Keratinocyte (primary cell): ENCODE data around the gene TRIP13. TPM values are rescaled to one million over a fixed set of nuclear protein-coding genes. Genes with fewer than 3 reads are reported as not detected.

Experiments used
- DNase-seq: peaks from one replicate; pipeline ENCODE4 v3.0.0-alpha.2; 2011; ENCODE audit warnings: low read depth, missing footprints, low spot score
- FAIRE-seq: peaks from 2 replicates; lab custom pipeline; 2011; peaks lifted over from hg19 to GRCh38; lab: Jason Lieb, UNC
- H2AFZ ChIP-seq: 2 replicates; pipeline ENCODE4 v1.6.0; 2012; ENCODE audit warnings: low read length, control low read depth, inconsistent platforms; ENCODE audit not compliant: control insufficient read depth
- H3K27ac ChIP-seq: 2 replicates; pipeline ENCODE4 v1.5.1; 2011; ENCODE audit warnings: low read length; ENCODE audit not compliant: control insufficient read depth, insufficient read depth
- H3K27me3 ChIP-seq: 3 replicates; pipeline ENCODE4 v1.6.0; 2011; ENCODE audit warnings: low read length; ENCODE audit not compliant: control insufficient read depth, insufficient read depth; ENCODE audit errors: extremely low read depth
- H3K36me3 ChIP-seq, 2 experiments: 2 replicates in 1 of 2; 3 replicates in 1 of 2; pipeline ENCODE4 v1.5.1; 2011; ENCODE audit warnings: low read length in 2 of 2, mild to moderate bottlenecking in 1 of 2; ENCODE audit not compliant: control insufficient read depth in 2 of 2, insufficient read depth in 2 of 2; ENCODE audit errors: extremely low read depth in 1 of 2
- H3K4me1 ChIP-seq: 3 replicates; pipeline ENCODE4 v1.5.1; 2011; ENCODE audit warnings: low read length; ENCODE audit not compliant: control insufficient read depth, insufficient read depth; ENCODE audit errors: extremely low read depth
- H3K4me2 ChIP-seq: 3 replicates; pipeline ENCODE4 v1.6.0; 2011; ENCODE audit warnings: low read depth, low read length; ENCODE audit not compliant: control insufficient read depth, insufficient read depth; ENCODE audit errors: extremely low read depth
- H3K4me3 ChIP-seq, 3 experiments: fragments of 200-600 bp in 1 of 3; sonication (generic) in 1 of 3; 2 replicates in 2 of 3; 3 replicates in 1 of 3; pipeline ENCODE4 v1.5.1; 2011 to 2016; ENCODE audit warnings: low read length in 3 of 3, mild to moderate bottlenecking in 3 of 3, control low read depth in 2 of 3, inconsistent platforms in 1 of 3, low read depth in 1 of 3, mixed read lengths in 1 of 3, mixed run types in 1 of 3, moderate library complexity in 1 of 3; ENCODE audit not compliant: control insufficient read depth in 2 of 3, insufficient read depth in 2 of 3; ENCODE audit errors: extremely low read depth in 1 of 3
- H3K79me2 ChIP-seq: 2 replicates; pipeline ENCODE4 v1.6.0; 2012; ENCODE audit warnings: low read length; ENCODE audit not compliant: control insufficient read depth, insufficient read depth
- H3K9ac ChIP-seq: 3 replicates; pipeline ENCODE4 v1.6.0; 2011; ENCODE audit warnings: low read length; ENCODE audit not compliant: control insufficient read depth, insufficient read depth; ENCODE audit errors: extremely low read depth
- H3K9me1 ChIP-seq: 3 replicates; pipeline ENCODE4 v1.6.0; 2011; ENCODE audit warnings: low read length; ENCODE audit not compliant: control insufficient read depth, insufficient read depth; ENCODE audit errors: extremely low read depth
- H3K9me3 ChIP-seq: 2 replicates; pipeline ENCODE4 v1.5.1; 2012; ENCODE audit warnings: low read depth, low read length; ENCODE audit not compliant: control insufficient read depth
- H4K20me1 ChIP-seq: 3 replicates; pipeline ENCODE4 v1.6.0; 2011; ENCODE audit warnings: low read length; ENCODE audit not compliant: control insufficient read depth, insufficient read depth; ENCODE audit errors: extremely low read depth
- EZH2 ChIP-seq: IDR thresholded peaks from one replicate; pipeline ENCODE4 v1.6.1; 2012; ENCODE audit warnings: inconsistent platforms, mild to moderate bottlenecking, low read length, moderate library complexity
- dilution Hi-C: fragments of 300-500 bp; cut with MboI; formaldehyde crosslinking; loops from one replicate; pipeline ENCODE4 v1.7.0; 2020; ENCODE audit warnings: low sequenced_read_pairs; ENCODE audit not compliant: extremely low pct_ligation_motif_present
- polyA plus RNA-seq, 5 experiments: library from polyadenylated mRNA; depleted of rRNA in 3 of 5; stranded (reverse) in 3 of 5; stranded (forward) in 1 of 5; unstranded in 1 of 5; fragments of >200 nt; gene quantifications; 1 replicate in 1 of 5; 2 replicates in 3 of 5; 3 replicates in 1 of 5; pipeline versions ENCODE4 v1.2.1 to v1.2.3, GENCODE V29; 2011 to 2012; ENCODE audit warnings: missing spikeins in 2 of 5, low read depth in 1 of 5, low replicate concordance in 1 of 5
- TF ChIP-seq, protein P1 (sequence below), 3 experiments: IDR thresholded peaks in 1 of 3; conservative IDR thresholded peaks in 1 of 3; optimal IDR thresholded peaks in 1 of 3; 2 replicates in 2 of 3; 3 replicates in 1 of 3; pipeline versions ENCODE3 to v1.5.1; 2011; ENCODE audit warnings: low read length in 3 of 3, mild to moderate bottlenecking in 3 of 3, moderate library complexity in 2 of 3, control low read depth in 1 of 3, inconsistent platforms in 1 of 3; ENCODE audit not compliant: insufficient read depth in 2 of 3; ENCODE audit errors: extremely low read depth in 1 of 3

Gene TRIP13
- polyA plus RNA-seq, 1 donor (not counting 4 experiments of a cell fraction or from before 2014, with no cell fraction given): 37.8 TPM

DNA sequence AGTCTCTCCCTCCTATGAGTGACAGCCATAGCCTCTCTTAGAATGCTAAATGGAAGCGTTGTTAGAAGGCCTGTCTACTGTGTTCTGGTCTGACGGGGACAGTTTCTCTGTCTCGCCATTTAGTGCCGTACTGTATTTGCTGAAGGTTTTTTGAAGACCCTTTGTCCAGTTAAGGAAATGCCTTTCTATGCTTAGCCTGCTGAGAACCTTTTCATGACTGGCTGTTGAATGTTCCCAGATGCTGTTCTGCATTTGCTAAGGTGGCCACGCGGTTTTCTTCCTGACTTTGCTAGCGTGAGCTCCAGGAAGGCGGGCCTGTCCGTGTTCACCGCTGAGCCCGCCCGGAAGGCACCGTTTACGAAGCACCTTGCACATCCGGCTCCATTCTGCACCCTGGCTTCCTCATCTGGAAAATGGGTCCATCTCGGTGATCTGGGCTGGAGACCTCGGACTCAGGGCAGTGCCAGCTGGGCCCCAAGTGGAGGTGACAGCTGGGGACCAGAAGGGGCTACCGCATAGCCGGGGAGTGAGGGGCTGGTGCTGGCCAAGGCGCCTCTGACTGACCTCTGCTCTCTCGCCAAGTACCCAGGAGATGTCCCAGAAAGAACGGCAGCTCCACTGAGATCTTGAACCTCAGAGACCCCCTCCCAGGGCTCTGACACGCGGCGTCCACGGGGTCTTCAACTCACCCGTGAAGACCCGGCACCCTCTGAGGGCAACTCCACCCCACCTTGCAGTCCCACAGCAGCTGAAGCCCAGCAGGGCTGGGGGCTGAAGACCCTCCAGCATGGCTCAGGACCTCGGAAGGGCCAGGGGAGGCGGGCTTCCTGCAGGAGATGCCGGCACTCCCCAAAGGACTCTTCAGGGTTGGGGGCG lies 63.4 kb downstream of the TRIP13 start:
- no peaks in the 10 kb centered on the region for H3K9me1 ChIP-seq
- H3K27me3 ChIP-seq: peaks cover 9% of the 10 kb centered on the region
- peaks cover 10% of the 10 kb centered on the region for H3K4me1 ChIP-seq
- TF ChIP-seq, protein P1, sequence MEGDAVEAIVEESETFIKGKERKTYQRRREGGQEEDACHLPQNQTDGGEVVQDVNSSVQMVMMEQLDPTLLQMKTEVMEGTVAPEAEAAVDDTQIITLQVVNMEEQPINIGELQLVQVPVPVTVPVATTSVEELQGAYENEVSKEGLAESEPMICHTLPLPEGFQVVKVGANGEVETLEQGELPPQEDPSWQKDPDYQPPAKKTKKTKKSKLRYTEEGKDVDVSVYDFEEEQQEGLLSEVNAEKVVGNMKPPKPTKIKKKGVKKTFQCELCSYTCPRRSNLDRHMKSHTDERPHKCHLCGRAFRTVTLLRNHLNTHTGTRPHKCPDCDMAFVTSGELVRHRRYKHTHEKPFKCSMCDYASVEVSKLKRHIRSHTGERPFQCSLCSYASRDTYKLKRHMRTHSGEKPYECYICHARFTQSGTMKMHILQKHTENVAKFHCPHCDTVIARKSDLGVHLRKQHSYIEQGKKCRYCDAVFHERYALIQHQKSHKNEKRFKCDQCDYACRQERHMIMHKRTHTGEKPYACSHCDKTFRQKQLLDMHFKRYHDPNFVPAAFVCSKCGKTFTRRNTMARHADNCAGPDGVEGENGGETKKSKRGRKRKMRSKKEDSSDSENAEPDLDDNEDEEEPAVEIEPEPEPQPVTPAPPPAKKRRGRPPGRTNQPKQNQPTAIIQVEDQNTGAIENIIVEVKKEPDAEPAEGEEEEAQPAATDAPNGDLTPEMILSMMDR (optimal IDR thresholded peaks at IDR 0.05 in 1 of 3, IDR thresholded peaks at IDR 0.05 in 1 of 3, conservative IDR thresholded peaks at IDR 0.05 in 1 of 3; ENCODE audit: extremely low read depth in 1 of 3, insufficient read depth in 2 of 3, low read length in 3 of 3): no peak
- no peak for TF ChIP-seq EZH2
- no peaks in the 10 kb centered on the region for H3K36me3 ChIP-seq
- DNase-seq (no peak), FAIRE-seq (no peak)
- H3K27ac ChIP-seq: no peak overlapping the region
- dilution Hi-C loops: no loop called here
- H4K20me1 ChIP-seq: no peaks in the 10 kb centered on the region
- no peak overlapping the region for H2AFZ ChIP-seq
- H3K9ac ChIP-seq: no peak overlapping the region
- H3K4me3 ChIP-seq: no peak overlapping the region
- H3K4me2 ChIP-seq: no peak overlapping the region
- no peaks in the 10 kb centered on the region for H3K79me2 ChIP-seq
- H3K9me3 ChIP-seq: no peaks in the 10 kb centered on the region

DNA sequence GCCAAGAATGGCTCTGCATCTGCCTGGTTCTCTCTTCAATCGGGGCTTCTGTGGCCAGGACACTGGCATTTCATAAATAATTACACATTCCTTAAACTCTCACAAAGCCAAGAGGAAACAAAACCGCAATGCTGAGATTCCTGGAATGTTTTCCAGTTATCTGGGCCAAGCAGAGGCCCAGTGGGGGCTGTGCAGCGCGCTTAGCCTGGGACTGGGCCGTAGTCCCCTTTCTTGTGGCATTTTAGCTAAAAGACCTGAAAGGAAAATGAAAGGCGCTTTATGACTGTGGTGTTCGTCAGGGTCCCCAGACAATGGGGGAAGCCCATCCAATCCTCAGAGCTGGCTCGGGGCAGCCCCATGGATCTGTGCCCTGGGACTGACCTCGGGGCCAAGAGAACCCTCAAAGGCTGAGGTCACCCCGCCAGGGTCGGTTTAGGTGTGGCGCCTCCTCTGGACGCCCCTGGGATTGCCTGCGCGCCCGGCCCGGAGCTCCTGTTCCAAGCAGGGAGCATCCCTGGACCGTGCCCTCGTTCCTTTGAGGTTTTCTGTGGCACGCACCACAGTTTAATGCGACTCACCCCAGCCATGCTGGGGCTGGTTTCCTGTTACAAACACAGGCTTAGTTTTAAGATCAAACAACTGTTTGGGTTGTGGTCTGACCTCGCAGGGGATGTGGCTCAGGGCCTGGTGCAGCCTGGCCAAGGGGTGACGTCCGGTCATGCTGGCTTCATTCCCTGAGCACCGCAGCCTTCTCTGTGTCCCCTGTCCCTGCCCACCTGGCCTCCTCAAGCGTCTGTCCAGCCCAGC lies 64.5 kb downstream of the TRIP13 start:
- no peaks in the 10 kb centered on the region for H3K9me3 ChIP-seq
- DNase-seq: no peak
- H3K9ac ChIP-seq: no peak overlapping the region
- H3K9me1 ChIP-seq: no peaks in the 10 kb centered on the region
- no peaks in the 10 kb centered on the region for H3K79me2 ChIP-seq
- no peaks in the 10 kb centered on the region for H3K36me3 ChIP-seq
- dilution Hi-C loops: no loop called here
- H3K4me3 ChIP-seq: no peak overlapping the region
- peaks cover 10% of the 10 kb centered on the region for H3K4me1 ChIP-seq
- H4K20me1 ChIP-seq: no peaks in the 10 kb centered on the region
- H3K27me3 ChIP-seq: peaks cover 16% of the 10 kb centered on the region
- no peak overlapping the region for H2AFZ ChIP-seq
- H3K4me2 ChIP-seq: no peak overlapping the region
- FAIRE-seq: no peak
- no peak overlapping the region for H3K27ac ChIP-seq
- TF ChIP-seq, protein P1 (optimal IDR thresholded peaks at IDR 0.05 in 1 of 3, IDR thresholded peaks at IDR 0.05 in 1 of 3, conservative IDR thresholded peaks at IDR 0.05 in 1 of 3; ENCODE audit: extremely low read depth in 1 of 3, insufficient read depth in 2 of 3, low read length in 3 of 3): peak in 1 of 3 experiments; percentile 5
- TF ChIP-seq EZH2: no peak
